T-helper 17 cell (primary cell): ENCODE measurements around the gene DDX23. TPM values are rescaled to one million over a fixed set of nuclear protein-coding genes. Genes with fewer than 3 reads are reported as not detected.
"Not testable (repeated sequence)": the region's sequence is repeated elsewhere in the genome, so short reads cannot be mapped to it uniquely, and the experiment has no call there.

Source experiments
- ATAC-seq: fragments of 150-1000 bp; cut with Tn5 transposase; 2 replicates; pipeline ENCODE4 v1.10.0; 2021; ENCODE audit warnings: mild to moderate bottlenecking, moderate library complexity
- DNase-seq, 3 donors: peaks; one replicate each; pipeline versions ENCODE4 v3.0.0 to v3.0.0-alpha.2; 2020 to 2021
- H3K9me3 ChIP-seq: one replicate; pipeline ENCODE4 v1.7.0; 2013; ENCODE audit warnings: low read length, mild to moderate bottlenecking; ENCODE audit not compliant: control insufficient read depth, poor library complexity, severe bottlenecking
- H3K27ac Mint-ChIP-seq: one replicate; pipeline ENCODE4 v1.8.0; 2022; ENCODE audit warnings: mild to moderate bottlenecking, moderate library complexity, mixed read lengths
- H3K27me3 Mint-ChIP-seq: one replicate; pipeline ENCODE4 v1.8.0; 2022; ENCODE audit warnings: mixed read lengths
- H3K36me3 Mint-ChIP-seq: one replicate; pipeline ENCODE4 v1.8.0; 2022; ENCODE audit warnings: low read depth, mixed read lengths
- H3K4me1 Mint-ChIP-seq: one replicate; pipeline ENCODE4 v1.8.0; 2022; ENCODE audit warnings: mild to moderate bottlenecking, mixed read lengths
- H3K4me3 Mint-ChIP-seq: one replicate; pipeline ENCODE4 v1.8.0; 2022; ENCODE audit warnings: mild to moderate bottlenecking, moderate library complexity, mixed read lengths
- total RNA-seq, 4 donors: library from RNA in 2 of 4; stranded (reverse) in 2 of 4; gene quantifications; one replicate each; pipeline ENCODE4 v1.2.3 and lab custom pipeline; 2022 to 2026

The DDX23 gene
- total RNA-seq, 2 donors from 2014 or later = 61.7 to 76.3 TPM

DNA sequence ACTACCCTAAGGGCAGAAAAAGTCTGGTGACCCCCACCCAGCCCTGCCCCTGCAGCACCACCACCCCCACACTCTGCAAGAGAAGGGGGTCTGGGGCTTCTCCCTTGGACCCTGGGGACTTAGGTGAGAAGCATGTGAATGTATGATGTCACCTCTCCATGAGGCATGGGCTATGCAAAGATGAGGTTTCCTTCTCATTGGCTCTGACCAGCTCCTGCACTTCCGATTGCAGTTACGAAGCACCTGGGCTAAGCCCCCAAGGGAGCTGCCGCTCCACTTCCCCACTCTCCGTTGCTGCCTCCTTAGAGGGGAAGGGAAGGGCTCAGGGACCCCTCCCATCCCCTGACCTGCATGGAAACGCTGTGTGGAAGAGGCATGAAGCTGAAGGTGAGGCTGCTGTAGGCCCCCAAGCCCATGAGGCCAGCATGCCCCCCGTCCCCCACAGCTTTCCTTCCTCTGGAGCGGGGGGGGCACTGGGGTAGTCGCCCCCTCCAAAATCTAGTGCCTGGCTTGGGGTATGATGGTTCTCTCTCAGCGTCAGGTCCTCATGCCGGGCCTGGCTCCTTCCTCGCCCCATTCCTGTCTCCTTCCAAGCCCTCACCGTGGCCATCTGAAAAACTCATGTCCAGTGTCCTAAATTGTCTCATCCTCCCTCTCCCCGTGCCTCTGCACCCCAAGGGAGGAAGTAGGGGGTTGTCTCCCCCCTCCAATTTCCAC, 5.5 kb upstream of the DDX23 start:
- H3K27me3 Mint-ChIP-seq = peaks cover 9% of the 10 kb centered on the region
- H3K4me3 Mint-ChIP-seq = no peak overlapping the region
- H3K36me3 Mint-ChIP-seq = no peaks in the 10 kb centered on the region
- peaks cover 9% of the 10 kb centered on the region for H3K4me1 Mint-ChIP-seq
- DNase-seq (no peak), ATAC-seq (no peak)
- no peaks in the 10 kb centered on the region for H3K9me3 ChIP-seq
- no peak overlapping the region for H3K27ac Mint-ChIP-seq

DNA sequence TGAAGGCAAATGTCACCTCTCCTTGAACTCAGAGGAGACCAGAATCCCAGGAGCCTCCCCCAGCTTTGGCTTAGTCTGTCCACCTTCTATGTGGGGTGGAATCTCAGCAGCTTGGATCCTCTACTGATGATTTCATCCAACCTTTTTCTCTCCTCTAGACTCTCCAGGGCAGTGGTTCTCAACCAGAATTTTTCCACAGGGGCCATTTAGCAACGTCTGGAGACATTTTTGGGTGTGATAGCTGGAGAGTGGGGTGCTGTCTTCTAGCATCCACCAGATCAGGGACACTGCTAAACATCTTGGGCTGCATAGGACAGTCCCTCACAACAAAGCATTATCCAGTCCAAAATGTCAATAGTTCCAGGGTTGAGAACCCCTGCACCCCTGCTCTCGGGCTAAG, 4.4 kb upstream of the DDX23 start:
- Mint-ChIP-seq H3K36me3 (no peaks in the 10 kb centered on the region), H3K27ac (no peak overlapping the region), H3K27me3 (no peaks in the 10 kb centered on the region), H3K4me1 (peaks cover 15% of the 10 kb centered on the region), H3K4me3 (no peak overlapping the region)
- no peaks in the 10 kb centered on the region for H3K9me3 ChIP-seq
- ATAC-seq (no peak), DNase-seq (no peak)

DNA sequence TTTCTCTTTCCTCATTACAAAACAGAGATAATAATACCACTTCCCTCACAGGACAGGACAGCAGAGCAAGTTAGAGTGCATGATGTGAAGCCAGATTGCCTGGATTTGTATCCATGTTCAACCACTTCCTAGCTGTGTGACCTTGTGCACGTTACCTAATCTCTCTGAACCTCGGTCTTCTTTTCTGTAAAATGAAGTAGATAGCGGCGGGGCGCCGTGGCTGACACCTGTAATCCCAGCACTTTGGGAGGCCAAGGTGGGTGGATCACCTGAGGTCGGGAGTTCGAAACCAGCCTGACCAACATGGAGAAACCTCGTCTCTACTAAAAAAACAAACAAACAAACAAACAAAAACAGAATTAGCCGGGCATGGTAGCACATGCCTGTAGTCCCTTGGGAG, 3.0 kb upstream of the DDX23 start:
- H3K4me1 Mint-ChIP-seq = peaks cover 28% of the 10 kb centered on the region
- not testable (repeated sequence) for H3K27ac Mint-ChIP-seq, H3K27me3 Mint-ChIP-seq, DNase-seq, H3K36me3 Mint-ChIP-seq, H3K9me3 ChIP-seq, ATAC-seq, H3K4me3 Mint-ChIP-seq

DNA sequence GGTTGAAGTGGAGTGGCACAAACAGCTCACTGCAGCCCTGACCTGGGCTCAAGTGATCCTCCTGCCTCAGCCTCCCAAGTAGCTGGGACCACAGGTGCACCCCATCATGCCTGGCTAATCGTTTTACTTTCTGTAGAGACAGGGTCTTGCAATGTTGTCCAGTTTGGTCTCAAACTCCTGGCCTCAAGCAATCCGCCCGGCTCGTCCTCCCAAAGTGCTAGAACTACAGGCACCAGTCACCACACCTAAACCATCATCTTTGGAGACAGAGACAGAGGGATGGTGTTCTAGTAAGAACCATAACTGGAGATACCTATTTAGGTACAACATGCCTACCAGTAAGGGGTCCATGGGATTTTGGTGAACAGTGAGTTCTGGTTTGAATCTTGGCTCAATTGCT, 2.5 kb upstream of the DDX23 start:
- Mint-ChIP-seq H3K4me1 (peaks cover 33% of the 10 kb centered on the region), H3K27ac (no peak overlapping the region), H3K36me3 (peaks cover 5% of the 10 kb centered on the region), H3K4me3 (no peak overlapping the region), H3K27me3 (no peaks in the 10 kb centered on the region)
- DNase-seq = no peak
- H3K9me3 ChIP-seq = no peaks in the 10 kb centered on the region
- ATAC-seq = no peak

DNA sequence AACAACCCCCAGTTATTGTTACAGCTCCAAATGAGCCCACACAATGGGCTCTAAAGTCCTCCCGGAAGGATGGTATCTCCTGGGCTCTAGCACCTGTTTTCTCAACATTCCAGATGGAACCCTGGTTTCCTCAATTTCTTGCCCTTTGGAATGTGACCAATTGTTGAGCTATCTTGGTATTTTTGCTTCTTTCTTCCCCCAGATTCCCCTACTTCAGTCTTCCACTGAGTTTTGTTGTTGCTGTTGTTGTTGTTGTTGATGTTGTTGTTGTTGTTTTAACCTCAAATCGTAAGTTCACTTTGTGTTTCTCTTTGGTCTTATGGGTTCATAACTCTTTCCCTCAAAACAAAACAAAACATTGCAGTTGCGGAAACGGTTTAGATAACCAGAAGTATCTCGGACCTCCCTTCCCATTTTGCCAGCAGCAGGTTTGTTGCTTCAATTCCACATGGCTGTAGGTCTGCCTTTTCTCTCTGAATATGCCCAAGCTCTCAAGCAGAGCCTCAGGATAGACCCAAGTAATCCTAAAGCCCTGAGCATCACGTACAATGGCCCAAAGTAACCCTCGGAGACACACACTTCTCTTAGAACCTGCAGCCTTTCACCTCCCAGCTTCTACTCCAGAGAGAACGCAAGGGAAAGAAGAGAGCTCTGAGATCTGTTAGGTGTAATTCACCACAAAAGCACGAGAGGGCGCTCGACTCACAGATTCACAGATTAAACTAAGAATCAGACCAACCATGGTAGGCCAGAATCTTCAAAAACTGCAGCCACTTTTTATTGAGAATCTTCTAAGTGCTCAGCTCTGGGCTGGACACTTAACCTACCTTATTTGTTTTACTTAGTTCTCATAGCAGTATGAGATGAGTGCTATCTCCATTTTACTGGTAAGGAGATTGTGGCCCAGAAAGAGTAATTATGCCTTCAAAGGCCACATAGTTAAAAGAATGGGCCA, 1.0 kb upstream of the DDX23 start:
- peak overlapping the region; percentile 96 for H3K4me3 Mint-ChIP-seq
- DNase-seq (peak; percentile 60 to 88 (median 70)), ATAC-seq (peak; percentile 35)
- H3K27ac Mint-ChIP-seq = peak overlapping the region; percentile 98
- peaks cover 5% of the 10 kb centered on the region for H3K36me3 Mint-ChIP-seq
- H3K9me3 ChIP-seq = no peaks in the 10 kb centered on the region
- H3K27me3 Mint-ChIP-seq = no peaks in the 10 kb centered on the region
- peaks cover 35% of the 10 kb centered on the region for H3K4me1 Mint-ChIP-seq

DNA sequence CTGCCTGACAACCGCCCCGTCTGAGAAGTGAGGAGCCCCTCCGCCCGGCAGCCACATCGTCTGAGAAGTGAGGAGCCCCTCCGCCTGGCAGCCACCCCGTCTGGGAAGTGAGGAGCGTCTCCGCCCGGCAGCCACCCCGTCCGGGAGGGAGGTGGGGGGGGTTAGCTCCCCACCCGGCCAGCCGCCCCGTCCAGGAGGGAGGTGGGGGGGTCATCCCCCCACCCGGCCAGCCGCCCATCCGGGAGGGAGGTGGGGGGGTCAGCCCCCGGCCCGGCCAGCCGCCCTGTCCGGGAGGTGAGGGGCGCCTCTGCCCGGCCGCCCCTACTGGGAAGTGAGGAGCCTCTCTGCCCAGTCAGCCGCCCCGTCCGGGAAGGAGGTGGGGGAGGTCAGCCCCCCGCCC, 9.9 kb downstream of the DDX23 start:
- H3K36me3 Mint-ChIP-seq, ATAC-seq, DNase-seq, H3K9me3 ChIP-seq, H3K4me3 Mint-ChIP-seq, H3K27me3 Mint-ChIP-seq, H3K27ac Mint-ChIP-seq: not testable (repeated sequence)
- H3K4me1 Mint-ChIP-seq = peaks cover 10% of the 10 kb centered on the region

DNA sequence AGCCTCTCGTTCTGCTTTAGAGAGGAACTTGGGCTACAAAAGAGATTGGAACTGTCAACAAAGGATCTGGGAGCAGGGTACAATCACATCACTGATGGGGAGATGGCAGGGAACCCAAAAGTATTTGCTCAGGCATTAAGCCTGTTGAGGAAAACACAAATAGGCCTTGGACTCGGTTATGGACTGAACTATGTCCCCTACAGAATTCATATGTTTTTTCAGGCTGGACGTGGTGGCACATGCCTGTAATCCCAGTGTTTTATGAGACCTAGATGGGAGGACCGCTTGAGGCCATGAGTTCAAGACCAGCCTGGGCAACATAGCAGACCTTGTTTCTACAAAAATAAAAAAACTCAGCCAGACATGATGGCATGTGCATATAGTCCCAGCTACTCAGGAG, 13.9 kb downstream of the DDX23 start:
- peaks cover 4% of the 10 kb centered on the region for H3K4me1 Mint-ChIP-seq
- DNase-seq (no peak), ATAC-seq (no peak)
- no peak overlapping the region for H3K4me3 Mint-ChIP-seq
- no peaks in the 10 kb centered on the region for H3K9me3 ChIP-seq
- peak overlapping the region; percentile 51 for H3K27ac Mint-ChIP-seq
- peaks cover 5% of the 10 kb centered on the region for H3K36me3 Mint-ChIP-seq
- H3K27me3 Mint-ChIP-seq = no peaks in the 10 kb centered on the region

DNA sequence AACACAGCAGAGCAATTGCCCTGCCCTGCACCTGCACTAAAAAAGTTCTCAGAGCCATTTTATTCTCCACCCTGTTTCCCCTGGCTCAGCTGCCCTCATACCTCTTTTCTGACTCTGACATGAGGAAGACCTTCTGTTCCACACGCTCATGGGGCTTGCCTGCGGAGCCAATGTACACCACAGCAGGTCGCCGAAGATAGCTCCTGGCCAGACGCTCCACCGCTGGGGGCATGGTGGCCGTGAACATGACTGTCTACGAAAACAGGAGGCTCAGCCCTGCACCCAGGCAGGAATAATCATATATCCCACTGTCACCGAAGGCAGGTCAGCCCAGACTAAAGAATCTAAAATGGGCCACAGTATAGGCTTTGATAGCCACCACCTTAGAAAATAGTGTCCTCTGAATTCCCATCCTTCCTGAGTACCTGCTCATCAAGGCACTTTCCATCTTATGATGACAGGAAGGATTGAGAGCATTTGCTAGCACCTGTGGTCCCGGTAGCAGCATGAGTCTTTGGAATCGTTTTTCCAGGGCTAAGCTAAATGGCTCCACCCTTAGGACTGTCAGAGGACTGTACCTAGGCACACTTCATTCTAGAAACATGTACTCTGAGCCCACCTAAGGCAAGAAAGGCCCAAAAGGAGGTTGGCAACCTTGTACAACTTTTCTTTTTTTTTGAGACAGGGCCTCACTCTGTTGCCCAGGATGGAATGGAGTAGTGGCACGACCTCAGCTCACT, 19.5 kb downstream of the DDX23 start:
- DNase-seq = no peak
- H3K4me3 Mint-ChIP-seq = no peak overlapping the region
- peaks cover 16% of the 10 kb centered on the region for H3K4me1 Mint-ChIP-seq
- no peaks in the 10 kb centered on the region for H3K9me3 ChIP-seq
- ATAC-seq = no peak
- no peaks in the 10 kb centered on the region for H3K27me3 Mint-ChIP-seq
- H3K36me3 Mint-ChIP-seq = peaks cover 4% of the 10 kb centered on the region
- no peak overlapping the region for H3K27ac Mint-ChIP-seq

DNA sequence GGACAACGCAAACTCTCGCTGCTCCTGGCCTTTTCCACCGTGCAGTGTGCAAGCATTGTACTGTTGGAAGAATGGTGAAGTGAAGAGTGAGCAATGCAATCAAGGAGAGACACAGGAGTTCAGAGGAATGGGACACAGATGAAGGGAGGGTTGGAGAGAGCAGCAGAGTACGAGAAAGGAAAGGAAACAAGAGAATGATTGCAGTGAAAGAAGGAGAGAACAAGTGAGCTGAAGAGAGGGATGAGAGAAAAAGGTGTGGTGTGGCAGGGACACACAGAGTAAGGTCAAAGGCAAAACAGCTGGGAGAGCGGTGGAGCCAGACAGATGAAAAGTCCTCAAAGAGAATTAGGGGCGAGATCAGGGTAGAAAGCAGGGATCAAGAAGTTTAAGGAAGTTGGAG, 20.7 kb downstream of the DDX23 start:
- peaks cover 4% of the 10 kb centered on the region for H3K36me3 Mint-ChIP-seq
- ATAC-seq (no peak), DNase-seq (no peak)
- H3K4me1 Mint-ChIP-seq = peaks cover 16% of the 10 kb centered on the region
- H3K27ac Mint-ChIP-seq = peak overlapping the region; percentile 74
- no peaks in the 10 kb centered on the region for H3K27me3 Mint-ChIP-seq
- H3K9me3 ChIP-seq = no peaks in the 10 kb centered on the region
- no peak overlapping the region for H3K4me3 Mint-ChIP-seq

DNA sequence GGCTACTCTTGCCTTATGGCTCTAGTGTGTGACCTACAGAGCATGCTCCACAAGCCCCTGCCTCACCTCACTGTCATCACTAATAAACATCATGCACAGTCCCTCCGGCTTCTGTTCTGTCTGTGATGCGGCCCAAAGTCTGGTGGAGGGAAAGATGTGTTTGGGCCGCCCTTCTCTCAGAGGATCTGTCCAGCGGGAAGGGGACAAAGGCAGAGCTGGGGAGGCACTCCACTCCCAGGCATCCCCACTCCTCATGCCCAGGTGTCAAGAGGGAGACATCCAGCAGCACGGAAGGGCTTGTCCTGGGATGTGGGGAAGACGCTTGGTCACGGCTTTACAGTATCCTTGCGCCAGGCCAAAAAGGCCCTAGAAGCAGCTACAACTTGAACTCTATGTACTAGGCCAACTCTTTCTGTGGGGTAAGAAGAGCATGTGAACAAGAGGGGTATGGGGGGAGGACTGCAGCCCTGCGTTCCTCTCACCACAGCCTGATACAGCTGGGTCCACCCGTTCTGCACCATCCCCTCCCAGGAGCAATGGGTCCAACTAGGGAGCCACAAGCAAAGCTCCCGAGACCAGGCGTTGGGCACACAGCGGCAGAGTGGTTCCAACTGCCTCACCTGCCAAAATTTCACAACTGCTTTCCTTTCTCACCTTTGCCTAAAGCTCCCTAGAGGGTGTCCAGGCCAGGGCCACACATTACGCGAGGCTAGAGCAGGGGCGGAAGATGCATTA, 23.0 kb downstream of the DDX23 start:
- peaks cover 21% of the 10 kb centered on the region for H3K4me1 Mint-ChIP-seq
- no peak for ATAC-seq
- peaks cover 4% of the 10 kb centered on the region for H3K36me3 Mint-ChIP-seq
- no peaks in the 10 kb centered on the region for H3K27me3 Mint-ChIP-seq
- H3K4me3 Mint-ChIP-seq = no peak overlapping the region
- H3K27ac Mint-ChIP-seq = peak overlapping the region; percentile 62
- H3K9me3 ChIP-seq = no peaks in the 10 kb centered on the region
- no peak for DNase-seq

DNA sequence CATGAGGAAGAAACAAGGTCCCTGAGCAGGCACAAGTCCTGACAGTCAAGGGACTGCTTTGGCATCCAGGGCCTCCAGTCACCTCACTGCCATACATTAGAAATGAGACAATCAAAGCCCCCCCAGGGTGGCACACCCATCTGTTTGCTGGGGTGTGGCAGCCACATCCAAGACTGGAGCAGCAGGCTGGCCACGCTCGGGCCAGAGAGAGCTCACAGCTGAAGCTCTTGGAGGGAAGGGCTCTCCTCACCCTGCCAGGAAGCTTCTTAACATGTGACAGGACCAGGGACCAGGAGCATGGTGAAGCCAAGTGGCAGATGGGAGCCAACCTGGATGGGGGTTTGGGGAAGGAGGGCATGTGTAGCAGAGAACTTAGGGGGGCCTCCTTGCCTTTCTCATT, 23.7 kb downstream of the DDX23 start:
- peaks cover 4% of the 10 kb centered on the region for H3K36me3 Mint-ChIP-seq
- H3K27ac Mint-ChIP-seq = peak overlapping the region; percentile 62

DNA sequence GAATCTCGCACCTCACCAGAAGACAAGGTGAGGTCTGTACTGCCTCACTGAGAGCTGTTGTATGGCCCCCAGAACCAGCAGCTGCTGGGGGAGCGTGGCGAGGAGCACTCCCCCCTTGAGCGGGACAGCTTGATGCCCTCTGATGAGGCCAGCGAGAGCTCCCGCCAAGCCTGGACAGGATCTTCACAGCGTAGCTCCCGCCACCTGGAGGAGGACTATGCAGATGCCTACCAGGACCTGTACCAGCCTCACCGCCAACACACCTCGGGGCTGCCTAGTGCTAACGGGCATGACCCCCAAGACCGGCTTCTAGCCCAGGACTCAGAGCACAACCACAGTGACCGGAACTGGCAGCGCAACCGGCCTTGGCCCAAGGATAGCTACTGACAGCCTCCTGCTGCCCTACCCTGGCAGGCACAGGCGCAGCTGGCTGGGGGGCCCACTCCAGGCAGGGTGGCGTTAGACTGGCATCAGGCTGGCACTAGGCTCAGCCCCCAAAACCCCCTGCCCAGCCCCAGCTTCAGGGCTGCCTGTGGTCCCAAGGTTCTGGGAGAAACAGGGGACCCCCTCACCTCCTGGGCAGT, 24.4 kb downstream of the DDX23 start:
- Mint-ChIP-seq H3K36me3 (peaks cover 4% of the 10 kb centered on the region), H3K27ac (no peak overlapping the region), H3K4me3 (no peak overlapping the region), H3K27me3 (no peaks in the 10 kb centered on the region), H3K4me1 (peaks cover 25% of the 10 kb centered on the region)
- DNase-seq (no peak), ATAC-seq (no peak)
- H3K9me3 ChIP-seq = no peaks in the 10 kb centered on the region

More for the DNA sequence above, 23.7 kb downstream of the DDX23 start:
- ATAC-seq (no peak), DNase-seq (no peak)
- Mint-ChIP-seq H3K4me1 (peaks cover 25% of the 10 kb centered on the region), H3K4me3 (no peak overlapping the region), H3K27me3 (no peaks in the 10 kb centered on the region)
- H3K9me3 ChIP-seq = no peaks in the 10 kb centered on the region
